ENCODE measurements around the gene SLC22A1. TPM values are rescaled to one million over a fixed set of nuclear protein-coding genes. Genes with fewer than 3 reads are reported as not detected.

The SLC22A1 gene
- total RNA-seq, 1 experiment from 2014 or later: 1.2 TPM

GRCh38 chr6:160194808-160195207, 73.2 kb downstream of the SLC22A1 start (continued):
- TF ChIP-seq IRF2 (CRISPR knock-in tag; IDR thresholded peaks at IDR 0.05; ENCODE audit: borderline replicate concordance, low read depth): no peak

- CTCF ChIA-PET: no interaction called here
- H3K36me3 Mint-ChIP-seq: peaks cover 20% of the 10 kb centered on the region
- no peak for TF ChIP-seq PRDM15 (CRISPR knock-in tag; IDR thresholded peaks at IDR 0.05)
- TF ChIP-seq FOXJ3 (CRISPR knock-in tag; IDR thresholded peaks at IDR 0.05; ENCODE audit: borderline replicate concordance): no peak
- no peak for TF ChIP-seq ZNF423 (CRISPR knock-in tag; IDR thresholded peaks at IDR 0.05)
- no peak for TF ChIP-seq AR (CRISPR knock-in tag; IDR thresholded peaks at IDR 0.05)
- H3K27ac Mint-ChIP-seq: no peak overlapping the region
- H3K9me3 Mint-ChIP-seq: peaks cover 33% of the 10 kb centered on the region
- H3K27me3 Mint-ChIP-seq (ENCODE audit: low read depth): no peaks in the 10 kb centered on the region
- ATAC-seq (no peak), DNase-seq (ENCODE audit: low spot score) (no peak)
- POLR2A ChIA-PET: no interaction called here
- H3K4me3 Mint-ChIP-seq: no peak overlapping the region
- H3K4me1 Mint-ChIP-seq: no peaks in the 10 kb centered on the region
Observed at GRCh38 chr6:160197662-160198061, 76.0 kb downstream of the SLC22A1 start.

- CTCF ChIA-PET: no interaction called here
- Mint-ChIP-seq H3K27ac (no peak overlapping the region), H3K27me3 (ENCODE audit: low read depth) (no peaks in the 10 kb centered on the region), H3K4me3 (no peak overlapping the region), H3K9me3 (peaks cover 23% of the 10 kb centered on the region), H3K4me1 (no peaks in the 10 kb centered on the region), H3K36me3 (peaks cover 13% of the 10 kb centered on the region)
- DNase-seq (ENCODE audit: low spot score) (no peak), ATAC-seq (no peak)
- TF ChIP-seq AR (CRISPR knock-in tag; IDR thresholded peaks at IDR 0.05) (no peak), USF2 (CRISPR knock-in tag; IDR thresholded peaks at IDR 0.05) (no peak), ZNF138 (CRISPR knock-in tag; conservative IDR thresholded peaks at IDR 0.05) (no peak), ZNF425 (CRISPR knock-in tag; conservative IDR thresholded peaks at IDR 0.05) (no peak), ZNF671 (CRISPR knock-in tag; IDR thresholded peaks at IDR 0.05) (no peak), E2F1 (CRISPR knock-in tag; IDR thresholded peaks at IDR 0.05) (no peak), PRDM15 (CRISPR knock-in tag; IDR thresholded peaks at IDR 0.05) (peak; percentile 32; the same call in 1 of the 2 replicates)
- POLR2A ChIA-PET: no interaction called here
Observed at GRCh38 chr6:160198606-160199211, 77.1 kb downstream of the SLC22A1 start.
